Stomach (tissue), 4 donors: ENCODE results near the gene GUSB.

ENCODE experiments used
- CTCF ChIP-seq, 7 experiments: fragments of 450-650 bp in 4 of 7; fragments of 200-600 bp in 3 of 7; sonication (generic) in 3 of 7; IDR thresholded peaks; one replicate each; pipeline ENCODE4 v1.5.1; 2016 to 2019; ENCODE audit warnings: antibody characterized with exemption in 7 of 7, control low read depth in 2 of 7, mild to moderate bottlenecking in 1 of 7
- EP300 ChIP-seq: sonication (generic); formaldehyde crosslinking; IDR thresholded peaks from one replicate; pipeline ENCODE4 v1.6.1; 2017; ENCODE audit warnings: antibody characterized with exemption
- POLR2A ChIP-seq, 4 donors: fragments of 450-650 bp; IDR thresholded peaks; one replicate each; pipeline ENCODE4 v1.6.1; 2016; ENCODE audit warnings: antibody characterized with exemption in 4 of 4, control low read depth in 2 of 4, mild to moderate bottlenecking in 1 of 4, moderate library complexity in 1 of 4
- POLR2AphosphoS5 ChIP-seq, 3 donors: sonication (generic); formaldehyde crosslinking; IDR thresholded peaks; one replicate each; pipeline ENCODE4 v1.6.1; 2016; ENCODE audit warnings: antibody characterized with exemption in 3 of 3

- no peak for TF ChIP-seq CTCF (IDR thresholded peaks at IDR 0.05)
- TF ChIP-seq POLR2AphosphoS5 (IDR thresholded peaks at IDR 0.05) = no peak
- no peak for TF ChIP-seq POLR2A (IDR thresholded peaks at IDR 0.05)
- TF ChIP-seq EP300 = no peak
Measured at GRCh38 chr7:65971021-65971420, 11.0 kb downstream of the GUSB start.
